Thoracic aorta (tissue), 2 donors: Measurements from ENCODE around the gene TMEM256. TPM values are rescaled to one million over a fixed set of nuclear protein-coding genes. Genes with fewer than 3 reads are reported as not detected.
A peak's percentile ranks its signal among the peaks of the same experiment; 100 is the strongest.

ENCODE experiments used
- ATAC-seq: fragments of 150-250 bp; one replicate; pipeline ENCODE4 v1.8.0; 2017; ENCODE audit warnings: low read depth; ENCODE audit not compliant: insufficient number of reproducible peaks, low FRiP score
- DNase-seq: peaks from one replicate; pipeline ENCODE4 v3.0.0-alpha.2; 2020; ENCODE audit warnings: low spot score
- H3K27ac ChIP-seq, 2 donors: fragments of 200-600 bp; sonication (generic); 1 replicate in 1 of 2; 2 replicates in 1 of 2; pipeline ENCODE4 v1.5.1; 2016; ENCODE audit warnings: mild to moderate bottlenecking in 2 of 2, moderate library complexity in 2 of 2
- H3K27me3 ChIP-seq: fragments of 200-600 bp; sonication (generic); replicated peaks from 2 replicates; pipeline ENCODE4 v1.6.0; 2016; ENCODE audit warnings: mild to moderate bottlenecking; ENCODE audit not compliant: insufficient read depth
- H3K36me3 ChIP-seq: fragments of 200-600 bp; sonication (generic); one replicate; pipeline ENCODE4 v1.5.1; 2016
- H3K4me1 ChIP-seq, 2 donors: fragments of 200-600 bp; sonication (generic); 1 replicate in 1 of 2; 2 replicates in 1 of 2; pipeline versions ENCODE4 v1.5.1 to v1.6.0; 2016; ENCODE audit warnings: low read depth in 2 of 2, mild to moderate bottlenecking in 1 of 2; ENCODE audit not compliant: control insufficient read depth in 1 of 2
- H3K4me3 ChIP-seq: fragments of 200-600 bp; sonication (generic); 2 replicates; pipeline ENCODE4 v1.5.1; 2016; ENCODE audit warnings: mild to moderate bottlenecking
- H3K9me3 ChIP-seq: fragments of 200-600 bp; sonication (generic); 2 replicates; pipeline ENCODE4 v1.5.1; 2016
- CTCF ChIP-seq: fragments of 200-600 bp; sonication (generic); IDR thresholded peaks from one replicate; pipeline ENCODE4 v1.5.1; 2019; ENCODE audit warnings: antibody characterized with exemption
- total RNA-seq, 2 donors: library from RNA; depleted of rRNA; stranded (reverse); fragments of >200 nt; gene quantifications; one replicate each; pipeline versions ENCODE4 v1.1.0 to v1.2.3, GENCODE V29; 2016

TMEM256 gene
- total RNA-seq, 2 donors from 2014 or later = 27.9 to 88.9 TPM

- H3K4me3 ChIP-seq = no peak within 1 kb of the TSS
- H3K27ac ChIP-seq = no peak within 1 kb of the TSS
- ATAC-seq (no peak), DNase-seq (no peak)
- H3K9me3 ChIP-seq = no peaks in the 10 kb centered on the region
- H3K27me3 ChIP-seq = no peaks in the 10 kb centered on the region
- no peaks in the 10 kb centered on the region for H3K36me3 ChIP-seq
- no peak for TF ChIP-seq CTCF
- peaks cover 13 to 17% of the 10 kb centered on the region in 2 donors for H3K4me1 ChIP-seq
Observed at GRCh38 chr17:7407485-7408251, 3.8 kb upstream of the TMEM256 start, which contains the start of gene NLGN2. Gene NLGN2 (plus strand): TSS chr17:7407845. CDS start chr17:7408256, 411 bp downstream.

GRCh38 chr17:7407082-7407481 lies 3.2 kb upstream of the TMEM256 start:
- no peak overlapping the region for H3K4me3 ChIP-seq
- ATAC-seq (no peak), DNase-seq (no peak)
- H3K27ac ChIP-seq = no peak overlapping the region
- no peaks in the 10 kb centered on the region for H3K9me3 ChIP-seq
- no peaks in the 10 kb centered on the region for H3K36me3 ChIP-seq
- peaks cover 18% of the 10 kb centered on the region in 2 donors for H3K4me1 ChIP-seq
- H3K27me3 ChIP-seq = no peaks in the 10 kb centered on the region
- no peak for TF ChIP-seq CTCF

GRCh38 chr17:7406235-7406825 lies 2.4 kb upstream of the TMEM256 start:
- H3K27me3 ChIP-seq = no peaks in the 10 kb centered on the region
- H3K27ac ChIP-seq = peak overlapping the region; percentile 90 to 93
- no peak for TF ChIP-seq CTCF
- H3K36me3 ChIP-seq = no peaks in the 10 kb centered on the region
- H3K4me1 ChIP-seq = peaks cover 18% of the 10 kb centered on the region in 2 donors
- no peaks in the 10 kb centered on the region for H3K9me3 ChIP-seq
- ATAC-seq (no peak), DNase-seq (no peak)
- peak overlapping the region; percentile 90 for H3K4me3 ChIP-seq

- no peaks in the 10 kb centered on the region for H3K9me3 ChIP-seq
- no peak for DNase-seq
- H3K36me3 ChIP-seq = no peaks in the 10 kb centered on the region
- H3K4me3 ChIP-seq = peak overlapping the region; percentile 90
- H3K27me3 ChIP-seq = no peaks in the 10 kb centered on the region
- peak overlapping the region; percentile 90 to 93 for H3K27ac ChIP-seq
- TF ChIP-seq CTCF = no peak
- peaks cover 18% of the 10 kb centered on the region in 2 donors for H3K4me1 ChIP-seq
- no peak for ATAC-seq
Observed at GRCh38 chr17:7405350-7406234, 1.7 kb upstream of the TMEM256 start.
